Thoracic aorta (tissue), 2 donors: Measurements from ENCODE around the gene ITPRIPL2. TPM values are rescaled to one million over a fixed set of nuclear protein-coding genes. Genes with fewer than 3 reads are reported as not detected.

ENCODE experiments used
- ATAC-seq: fragments of 150-250 bp; one replicate; pipeline ENCODE4 v1.8.0; 2017; ENCODE audit warnings: low read depth; ENCODE audit not compliant: insufficient number of reproducible peaks, low FRiP score
- DNase-seq: peaks from one replicate; pipeline ENCODE4 v3.0.0-alpha.2; 2020; ENCODE audit warnings: low spot score
- H3K27ac ChIP-seq, 2 donors: fragments of 200-600 bp; sonication (generic); 1 replicate in 1 of 2; 2 replicates in 1 of 2; pipeline ENCODE4 v1.5.1; 2016; ENCODE audit warnings: mild to moderate bottlenecking in 2 of 2, moderate library complexity in 2 of 2
- H3K27me3 ChIP-seq: fragments of 200-600 bp; sonication (generic); replicated peaks from 2 replicates; pipeline ENCODE4 v1.6.0; 2016; ENCODE audit warnings: mild to moderate bottlenecking; ENCODE audit not compliant: insufficient read depth
- H3K36me3 ChIP-seq: fragments of 200-600 bp; sonication (generic); one replicate; pipeline ENCODE4 v1.5.1; 2016
- H3K4me1 ChIP-seq, 2 donors: fragments of 200-600 bp; sonication (generic); 1 replicate in 1 of 2; 2 replicates in 1 of 2; pipeline versions ENCODE4 v1.5.1 to v1.6.0; 2016; ENCODE audit warnings: low read depth in 2 of 2, mild to moderate bottlenecking in 1 of 2; ENCODE audit not compliant: control insufficient read depth in 1 of 2
- H3K4me3 ChIP-seq: fragments of 200-600 bp; sonication (generic); 2 replicates; pipeline ENCODE4 v1.5.1; 2016; ENCODE audit warnings: mild to moderate bottlenecking
- H3K9me3 ChIP-seq: fragments of 200-600 bp; sonication (generic); 2 replicates; pipeline ENCODE4 v1.5.1; 2016
- total RNA-seq, 2 donors: library from RNA; depleted of rRNA; stranded (reverse); fragments of >200 nt; gene quantifications; one replicate each; pipeline versions ENCODE4 v1.1.0 to v1.2.3, GENCODE V29; 2016
- TF ChIP-seq, protein P1 (sequence below): fragments of 200-600 bp; sonication (generic); IDR thresholded peaks from one replicate; pipeline ENCODE4 v1.5.1; 2019; ENCODE audit warnings: antibody characterized with exemption

The ITPRIPL2 gene
- total RNA-seq, 2 donors from 2014 or later = 113 to 118 TPM

DNA sequence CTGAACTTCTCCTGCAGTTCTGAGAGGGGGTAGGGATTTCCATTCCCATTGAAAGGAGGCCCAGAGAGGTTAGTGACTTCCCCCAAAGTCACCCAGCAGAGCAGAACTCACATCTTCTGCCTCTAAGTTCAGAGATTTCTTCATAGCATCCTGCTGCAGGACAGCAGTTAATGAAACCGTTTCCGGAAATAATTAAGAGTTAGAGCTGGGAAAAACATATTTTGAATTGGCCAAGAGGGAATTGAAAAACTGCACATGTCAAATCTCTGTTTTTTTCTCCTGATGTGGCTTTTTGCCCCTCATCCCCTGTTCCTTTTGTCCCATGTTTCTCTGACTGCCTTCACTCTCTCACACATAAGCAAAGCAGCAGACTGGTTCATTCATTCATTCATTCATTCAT is 26.6 kb downstream of the ITPRIPL2 start:
- Histone ChIP-seq H3K4me1 (peaks cover 4 to 10% of the 10 kb centered on the region in 2 donors), H3K27ac (no peak overlapping the region), H3K9me3 (no peaks in the 10 kb centered on the region), H3K36me3 (no peaks in the 10 kb centered on the region), H3K27me3 (no peaks in the 10 kb centered on the region), H3K4me3 (no peak overlapping the region)
- ATAC-seq (no peak), DNase-seq (no peak)
- TF ChIP-seq, protein P1, sequence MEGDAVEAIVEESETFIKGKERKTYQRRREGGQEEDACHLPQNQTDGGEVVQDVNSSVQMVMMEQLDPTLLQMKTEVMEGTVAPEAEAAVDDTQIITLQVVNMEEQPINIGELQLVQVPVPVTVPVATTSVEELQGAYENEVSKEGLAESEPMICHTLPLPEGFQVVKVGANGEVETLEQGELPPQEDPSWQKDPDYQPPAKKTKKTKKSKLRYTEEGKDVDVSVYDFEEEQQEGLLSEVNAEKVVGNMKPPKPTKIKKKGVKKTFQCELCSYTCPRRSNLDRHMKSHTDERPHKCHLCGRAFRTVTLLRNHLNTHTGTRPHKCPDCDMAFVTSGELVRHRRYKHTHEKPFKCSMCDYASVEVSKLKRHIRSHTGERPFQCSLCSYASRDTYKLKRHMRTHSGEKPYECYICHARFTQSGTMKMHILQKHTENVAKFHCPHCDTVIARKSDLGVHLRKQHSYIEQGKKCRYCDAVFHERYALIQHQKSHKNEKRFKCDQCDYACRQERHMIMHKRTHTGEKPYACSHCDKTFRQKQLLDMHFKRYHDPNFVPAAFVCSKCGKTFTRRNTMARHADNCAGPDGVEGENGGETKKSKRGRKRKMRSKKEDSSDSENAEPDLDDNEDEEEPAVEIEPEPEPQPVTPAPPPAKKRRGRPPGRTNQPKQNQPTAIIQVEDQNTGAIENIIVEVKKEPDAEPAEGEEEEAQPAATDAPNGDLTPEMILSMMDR = no peak

DNA sequence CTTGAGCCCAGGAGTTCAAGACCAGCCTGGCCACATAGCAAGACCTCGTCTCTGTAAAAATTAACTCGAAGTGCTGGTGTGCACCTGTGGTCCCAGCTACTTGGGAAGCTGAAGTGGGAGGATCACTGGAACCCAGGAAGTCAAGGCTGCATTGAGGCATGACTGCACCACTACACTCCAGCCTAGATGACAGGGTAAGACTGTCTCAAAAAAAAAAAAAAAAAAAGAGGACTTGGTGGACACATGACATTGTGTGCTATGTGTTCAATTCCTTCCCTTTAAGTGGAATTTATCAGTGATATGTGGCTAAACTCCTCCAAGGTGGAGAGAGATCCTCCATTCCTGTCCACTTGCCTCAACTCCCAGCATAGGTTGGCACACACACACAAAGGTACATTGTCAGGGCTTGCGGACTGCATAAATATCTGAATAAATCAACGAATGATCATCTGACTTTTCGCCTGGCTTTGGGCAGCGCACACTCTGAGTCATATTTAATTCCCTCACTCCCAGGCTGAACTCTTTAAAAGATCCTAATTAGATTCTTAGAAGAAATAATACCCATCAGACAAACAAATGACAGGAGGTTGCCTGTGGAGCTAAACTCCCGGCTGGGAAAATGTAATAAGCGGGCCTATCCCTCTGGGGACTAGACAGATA is 29.3 kb downstream of the ITPRIPL2 start:
- no peak overlapping the region for H3K4me3 ChIP-seq
- TF ChIP-seq, protein P1 = no peak
- no peaks in the 10 kb centered on the region for H3K9me3 ChIP-seq
- DNase-seq (no peak), ATAC-seq (no peak)
- H3K27me3 ChIP-seq = no peaks in the 10 kb centered on the region
- no peaks in the 10 kb centered on the region for H3K4me1 ChIP-seq
- no peak overlapping the region for H3K27ac ChIP-seq
- no peaks in the 10 kb centered on the region for H3K36me3 ChIP-seq

DNA sequence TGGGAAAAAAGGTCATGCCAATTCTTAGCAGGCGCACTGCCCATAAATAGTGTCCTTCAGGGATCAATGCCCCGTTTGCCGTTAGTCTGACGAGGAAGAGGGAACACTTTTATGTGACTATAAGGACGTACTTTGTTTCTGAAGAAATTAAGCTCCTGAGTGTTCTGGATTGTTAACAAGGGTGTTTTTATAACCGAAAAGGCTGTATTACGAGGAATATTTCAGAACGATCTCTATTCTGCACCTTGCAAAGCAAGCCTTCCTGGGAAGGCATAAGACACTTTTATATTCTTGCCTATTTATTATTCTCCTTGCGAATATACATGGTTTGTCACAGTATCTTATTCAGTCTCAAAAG is 29.8 kb downstream of the ITPRIPL2 start:
- H3K4me3 ChIP-seq = no peak overlapping the region
- H3K27me3 ChIP-seq = no peaks in the 10 kb centered on the region
- H3K9me3 ChIP-seq = no peaks in the 10 kb centered on the region
- TF ChIP-seq, protein P1 = no peak
- H3K36me3 ChIP-seq = no peaks in the 10 kb centered on the region
- no peak for DNase-seq
- H3K4me1 ChIP-seq = no peaks in the 10 kb centered on the region
- no peak overlapping the region for H3K27ac ChIP-seq
- no peak for ATAC-seq

DNA sequence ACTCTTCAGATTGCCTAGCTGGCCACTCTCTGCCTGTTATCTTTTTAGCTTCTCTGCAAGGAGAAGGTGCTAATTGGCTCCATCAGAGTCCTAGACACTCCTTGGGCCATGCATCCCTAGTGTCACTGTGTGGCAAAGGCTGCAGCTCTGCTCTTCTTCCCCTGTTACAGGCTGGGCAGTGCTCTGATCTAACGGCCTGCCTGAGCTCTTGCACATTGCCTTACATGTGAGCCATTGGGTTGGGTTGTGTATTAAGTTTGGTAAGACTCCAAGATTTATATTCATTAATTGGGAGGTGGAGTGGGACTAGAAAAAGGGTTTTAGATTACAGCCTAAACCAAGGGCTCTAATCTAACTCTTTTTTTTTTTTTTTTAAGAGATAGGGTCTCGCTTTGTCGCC is 31.2 kb downstream of the ITPRIPL2 start:
- Histone ChIP-seq H3K9me3 (no peaks in the 10 kb centered on the region), H3K36me3 (no peaks in the 10 kb centered on the region), H3K27me3 (no peaks in the 10 kb centered on the region), H3K27ac (no peak overlapping the region), H3K4me1 (no peaks in the 10 kb centered on the region), H3K4me3 (no peak overlapping the region)
- TF ChIP-seq, protein P1 = no peak
- DNase-seq = no peak
- no peak for ATAC-seq

DNA sequence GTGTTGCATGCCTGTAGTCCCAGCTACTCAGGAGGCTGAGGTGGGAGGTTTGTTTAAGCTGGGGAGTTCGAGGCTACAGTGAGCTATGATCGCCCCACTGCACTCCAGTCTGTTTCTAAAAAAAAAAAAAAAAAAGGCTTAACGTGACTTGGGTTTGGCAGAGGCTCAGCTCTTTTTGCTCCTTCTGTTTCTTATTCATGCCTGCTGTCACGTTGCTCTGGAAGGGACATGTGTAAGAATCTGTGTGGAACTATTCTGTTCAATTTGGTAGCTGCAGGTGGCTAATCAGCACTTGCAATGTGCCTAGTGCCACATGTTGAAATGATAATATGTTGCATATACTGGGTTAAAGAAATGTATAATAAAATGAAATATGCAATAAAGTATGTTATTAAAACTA is 33.4 kb downstream of the ITPRIPL2 start:
- ATAC-seq (no peak), DNase-seq (no peak)
- H3K36me3 ChIP-seq = no peaks in the 10 kb centered on the region
- H3K4me3 ChIP-seq = no peak overlapping the region
- no peaks in the 10 kb centered on the region for H3K9me3 ChIP-seq
- no peaks in the 10 kb centered on the region for H3K4me1 ChIP-seq
- H3K27ac ChIP-seq = no peak overlapping the region
- no peaks in the 10 kb centered on the region for H3K27me3 ChIP-seq
- TF ChIP-seq, protein P1 = no peak
